NCI-H2029 (cell line): ENCODE measurements around the gene GPC6.

ENCODE experiments used
- DNase-seq: peaks from one replicate; lab custom pipeline; 2025; lab: John Stamatoyannopoulos, UW

Gene GPC6

GRCh38 chr13:93848247-93848646, 621.6 kb downstream of the GPC6 start:
- no peak for DNase-seq

- DNase-seq, result peak; percentile 7
Measured at GRCh38 chr13:93851236-93851635, 624.6 kb downstream of the GPC6 start.

GRCh38 chr13:93853912-93854311, 627.3 kb downstream of the GPC6 start:
- no peak for DNase-seq

GRCh38 chr13:93857126-93857525, 630.5 kb downstream of the GPC6 start:
- no peak for DNase-seq

GRCh38 chr13:93859716-93860115, 633.1 kb downstream of the GPC6 start:
- no peak for DNase-seq

GRCh38 chr13:93861818-93862217, 635.2 kb downstream of the GPC6 start:
- no peak for DNase-seq

- DNase-seq, result no peak
Measured at GRCh38 chr13:93862259-93862658, 635.7 kb downstream of the GPC6 start.

GRCh38 chr13:93865235-93865634, 638.6 kb downstream of the GPC6 start:
- no peak for DNase-seq

GRCh38 chr13:93867481-93867880, 640.9 kb downstream of the GPC6 start:
- DNase-seq, result no peak

- no peak for DNase-seq
Measured at GRCh38 chr13:93872376-93872775, 645.8 kb downstream of the GPC6 start.

GRCh38 chr13:93872786-93873347, 646.3 kb downstream of the GPC6 start:
- DNase-seq, result no peak

GRCh38 chr13:93875547-93875946, 648.9 kb downstream of the GPC6 start:
- DNase-seq, result no peak

- DNase-seq, result no peak
Measured at GRCh38 chr13:93876236-93876635, 649.6 kb downstream of the GPC6 start.

- DNase-seq, result no peak
Measured at GRCh38 chr13:93878675-93879074, 652.1 kb downstream of the GPC6 start.

- DNase-seq, result no peak
Measured at GRCh38 chr13:93881411-93881810, 654.8 kb downstream of the GPC6 start.

- DNase-seq, result no peak
Measured at GRCh38 chr13:93882086-93882651, 655.6 kb downstream of the GPC6 start.

GRCh38 chr13:93889430-93889951, 662.9 kb downstream of the GPC6 start:
- DNase-seq, result no peak

- no peak for DNase-seq
Measured at GRCh38 chr13:93899981-93900380, 673.4 kb downstream of the GPC6 start.

GRCh38 chr13:93900731-93901130, 674.1 kb downstream of the GPC6 start:
- DNase-seq, result no peak

GRCh38 chr13:93903909-93904308, 677.3 kb downstream of the GPC6 start:
- no peak for DNase-seq

- DNase-seq, result no peak
Measured at GRCh38 chr13:93915269-93915809, 688.7 kb downstream of the GPC6 start.

GRCh38 chr13:93922063-93922855, 695.7 kb downstream of the GPC6 start:
- no peak for DNase-seq

- no peak for DNase-seq
Measured at GRCh38 chr13:93925990-93926389, 699.4 kb downstream of the GPC6 start.
